H1 (cell line): ENCODE results near the gene TJP2. TPM values are rescaled to one million over a fixed set of nuclear protein-coding genes. Genes with fewer than 3 reads are reported as not detected.

ENCODE experiments used
- CTCF ChIA-PET: fragments of 300-600 bp; sonication (Branson Sonifier 250); formaldehyde crosslinking; loops from one replicate; lab custom pipeline; 2021; ENCODE audit not compliant: partially characterized antibody; lab: Charles Lee
- POLR2A ChIA-PET: fragments of 300-600 bp; sonication (Branson Sonifier 250); formaldehyde crosslinking; loops from one replicate; lab custom pipeline; 2021; ENCODE audit warnings: inconsistent platforms; ENCODE audit not compliant: partially characterized antibody; lab: Charles Lee
- DNase-seq, 2 experiments: peaks; one replicate each; pipeline versions ENCODE4 v3.0.0 to v3.0.0-alpha.2; 2010 to 2022; ENCODE audit warnings: low spot score in 2 of 2, low read depth in 1 of 2, mixed read lengths in 1 of 2
- FAIRE-seq: peaks from 2 replicates; lab custom pipeline; 2011; peaks lifted over from hg19 to GRCh38; lab: Jason Lieb, UNC
- H2AFZ ChIP-seq: 2 replicates; pipeline ENCODE4 v1.8.1; 2012; ENCODE audit warnings: low read length, inconsistent platforms
- H2AK5ac ChIP-seq: 2 replicates; pipeline ENCODE4 v1.6.1; 2013; ENCODE audit warnings: low read depth, low read length
- H2BK120ac ChIP-seq: replicated peaks from 2 replicates; pipeline ENCODE3; 2013; ENCODE audit warnings: low read depth, low read length, inconsistent platforms
- H2BK12ac ChIP-seq: 2 replicates; pipeline ENCODE4 v1.6.1; 2013; ENCODE audit warnings: low read depth, low read length
- H2BK15ac ChIP-seq: 2 replicates; pipeline ENCODE4 v1.6.1; 2013; ENCODE audit warnings: low read length
- H2BK20ac ChIP-seq: 2 replicates; pipeline ENCODE4 v1.6.1; 2013; ENCODE audit warnings: low read length
- H2BK5ac ChIP-seq: 2 replicates; pipeline ENCODE4 v1.6.1; 2013; ENCODE audit warnings: low read depth, low read length
- H3K14ac ChIP-seq: 2 replicates; pipeline ENCODE4 v1.6.1; 2013; ENCODE audit warnings: inconsistent platforms; ENCODE audit not compliant: insufficient read length
- H3K18ac ChIP-seq: 2 replicates; pipeline ENCODE4 v1.6.1; 2013; ENCODE audit warnings: low read length; ENCODE audit errors: extremely low read depth
- H3K23ac ChIP-seq: 2 replicates; pipeline ENCODE4 v1.6.1; 2013; ENCODE audit warnings: inconsistent platforms; ENCODE audit not compliant: insufficient read length
- H3K23me2 ChIP-seq: 2 replicates; pipeline ENCODE4 v1.6.1; 2013; ENCODE audit warnings: low read depth, low read length
- H3K27ac ChIP-seq: 2 replicates; pipeline ENCODE4 v1.6.1; 2011; ENCODE audit warnings: low read depth, low read length, inconsistent platforms
- H3K27me3 ChIP-seq, 4 experiments: replicated peaks in 1 of 4; 1 replicate in 1 of 4; 2 replicates in 3 of 4; pipeline versions ENCODE4 v1.6.1 to v1.8.1; 2011 to 2013; ENCODE audit warnings: low read length in 3 of 4, mild to moderate bottlenecking in 3 of 4, inconsistent platforms in 2 of 4, mixed read lengths in 2 of 4, moderate library complexity in 1 of 4; ENCODE audit not compliant: control insufficient read depth in 3 of 4, insufficient read depth in 3 of 4; ENCODE audit errors: extremely low read depth in 1 of 4
- H3K36me3 ChIP-seq, 4 experiments: 2 replicates each; pipeline versions ENCODE4 v1.6.1 to v1.8.1; 2011 to 2013; ENCODE audit warnings: mild to moderate bottlenecking in 4 of 4, low read length in 3 of 4, moderate library complexity in 2 of 4, control low read depth in 1 of 4, inconsistent platforms in 1 of 4; ENCODE audit not compliant: insufficient read depth in 4 of 4, control insufficient read depth in 2 of 4
- H3K4ac ChIP-seq: replicated peaks from 2 replicates; pipeline ENCODE3; 2013; ENCODE audit warnings: low read length, low read depth, mixed read lengths, inconsistent platforms; ENCODE audit not compliant: insufficient read length
- H3K4me1 ChIP-seq, 4 experiments: replicated peaks in 1 of 4; 1 replicate in 1 of 4; 2 replicates in 3 of 4; pipeline versions ENCODE4 v1.6.1 to v1.8.1; 2011 to 2013; ENCODE audit warnings: low read length in 3 of 4, inconsistent platforms in 2 of 4, mixed read lengths in 1 of 4; ENCODE audit not compliant: insufficient read depth in 4 of 4, control insufficient read depth in 3 of 4
- H3K4me2 ChIP-seq, 2 experiments: 2 replicates each; pipeline versions ENCODE4 v1.6.1 to v1.8.1; 2011 to 2013; ENCODE audit warnings: low read depth in 2 of 2, low read length in 2 of 2, control low read depth in 1 of 2, inconsistent platforms in 1 of 2, mild to moderate bottlenecking in 1 of 2; ENCODE audit not compliant: insufficient read depth in 1 of 2
- H3K4me3 ChIP-seq, 4 experiments: fragments of 200-600, 300-600 bp in 1 of 4; sonication (generic), shearing (Covaris generic), sonication (Bioruptor Twin) in 1 of 4; 2 replicates each; pipeline versions ENCODE4 v1.5.1 to v1.8.1; 2011 to 2016; ENCODE audit warnings: low read length in 4 of 4, low read depth in 3 of 4, control low read depth in 2 of 4, inconsistent platforms in 2 of 4, mild to moderate bottlenecking in 2 of 4, mixed read lengths in 1 of 4, moderate library complexity in 1 of 4; ENCODE audit not compliant: insufficient read depth in 2 of 4; ENCODE audit errors: extremely low read depth in 1 of 4
- H3K56ac ChIP-seq: replicated peaks from 2 replicates; pipeline ENCODE3; 2013; ENCODE audit warnings: low read depth, mild to moderate bottlenecking, mixed read lengths, low read length, inconsistent platforms; ENCODE audit not compliant: insufficient read length
- H3K79me1 ChIP-seq: 2 replicates; pipeline ENCODE4 v1.6.1; 2013; ENCODE audit warnings: low read depth, low read length, control low read depth
- H3K79me2 ChIP-seq, 2 experiments: 2 replicates each; pipeline versions ENCODE4 v1.6.1 to v1.8.1; 2012 to 2013; ENCODE audit warnings: low read length in 2 of 2, mild to moderate bottlenecking in 2 of 2, inconsistent platforms in 1 of 2; ENCODE audit not compliant: insufficient read depth in 2 of 2, control insufficient read depth in 1 of 2
- H3K9ac ChIP-seq, 4 experiments: replicated peaks in 1 of 4; 1 replicate in 1 of 4; 2 replicates in 3 of 4; pipeline versions ENCODE4 v1.6.1 to v1.8.1; 2011 to 2013; ENCODE audit warnings: low read depth in 3 of 4, low read length in 3 of 4, control low read depth in 2 of 4, mild to moderate bottlenecking in 2 of 4, moderate library complexity in 2 of 4, inconsistent platforms in 1 of 4; ENCODE audit errors: extremely low read depth in 1 of 4
- H3K9me3 ChIP-seq, 2 experiments: 2 replicates each; pipeline versions ENCODE4 v1.6.1 to v1.8.1; 2012 to 2013; ENCODE audit warnings: mild to moderate bottlenecking in 2 of 2, moderate library complexity in 2 of 2, control low read depth in 1 of 2, inconsistent platforms in 1 of 2, low read depth in 1 of 2, low read length in 1 of 2, mixed read lengths in 1 of 2; ENCODE audit not compliant: insufficient read depth in 2 of 2
- H4K20me1 ChIP-seq, 2 experiments: replicated peaks in 1 of 2; 2 replicates each; pipeline versions ENCODE3 to v1.8.1; 2011 to 2013; ENCODE audit warnings: inconsistent platforms in 2 of 2, low read length in 2 of 2, mild to moderate bottlenecking in 1 of 2; ENCODE audit not compliant: insufficient read depth in 2 of 2, control insufficient read depth in 1 of 2
- H4K5ac ChIP-seq: 2 replicates; pipeline ENCODE4 v1.6.1; 2013; ENCODE audit warnings: low read length, low read depth, mixed read lengths, inconsistent platforms; ENCODE audit not compliant: insufficient read length
- H4K8ac ChIP-seq: 2 replicates; pipeline ENCODE4 v1.8.0; 2013; ENCODE audit warnings: mild to moderate bottlenecking, moderate library complexity, low read length, inconsistent platforms; ENCODE audit not compliant: insufficient read depth; ENCODE audit errors: extremely low read depth
- H4K91ac ChIP-seq: replicated peaks from 2 replicates; pipeline ENCODE3; 2013; ENCODE audit warnings: low read length, mixed read lengths, inconsistent platforms; ENCODE audit not compliant: insufficient read length
- KDM1A ChIP-seq: fragments of 200-600, 300-600 bp; sonication (generic); IDR thresholded peaks from 2 replicates; pipeline ENCODE4 v1.7.1; 2016; ENCODE audit warnings: mild to moderate bottlenecking, low read length, borderline replicate concordance
- MAX ChIP-seq: IDR thresholded peaks from 2 replicates; pipeline ENCODE4 v1.6.1; 2012; ENCODE audit warnings: inconsistent platforms
- SAP30 ChIP-seq: fragments of 300-600 bp; sonication (generic); IDR thresholded peaks from 2 replicates; pipeline ENCODE4 v1.7.1; 2012; ENCODE audit warnings: low read length, moderate library complexity, mild to moderate bottlenecking, inconsistent platforms; ENCODE audit not compliant: insufficient read depth, insufficient replicate concordance
- TEAD4 ChIP-seq: IDR thresholded peaks from 2 replicates; pipeline ENCODE4 v1.6.1; 2012; ENCODE audit warnings: low read depth, low read length, inconsistent platforms, mixed read lengths
- ZNF274 ChIP-seq: IDR thresholded peaks from 2 replicates; pipeline ENCODE4 v1.7.0; 2012; ENCODE audit warnings: low read length, borderline replicate concordance; ENCODE audit errors: extremely low read depth
- WGBS, 2 experiments: shearing (Covaris generic) in 1 of 2; methylation state at CpG; one replicate each; pipeline versions ENCODE4 v1.1.6 to v1.1.7; 2013 to 2015; ENCODE audit warnings: low lambda C conversion rate in 2 of 2, mixed read lengths in 2 of 2, inconsistent platforms in 1 of 2, low coverage in 1 of 2, missing lambda C conversion rate in 1 of 2; ENCODE audit not compliant: insufficient replicate concordance in 2 of 2, insufficient coverage in 1 of 2, insufficient read length in 1 of 2; ENCODE audit errors: extremely low coverage in 1 of 2, missing lambda C conversion rate in 1 of 2; 5-methylcytosine and 5-hydroxymethylcytosine counted together
- polyA plus RNA-seq, 7 experiments: library from polyadenylated mRNA; depleted of rRNA in 3 of 7; stranded (reverse) in 5 of 7; unstranded in 2 of 7; fragments of >200 nt in 5 of 7; fragments of 200-250 nt in 2 of 7; gene quantifications; 1 replicate in 5 of 7; 2 replicates in 1 of 7; 4 replicates in 1 of 7; pipeline versions ENCODE4 v1.2.1 to v1.2.3, GENCODE V29; 2011 to 2013; ENCODE audit warnings: missing spikeins in 2 of 7, mixed read lengths in 2 of 7
- total RNA-seq: library from RNA; stranded (reverse); fragmentation: NEBNext Ultra II Directional; extraction: Animal tissue kit (Norgen Biotek cat#: 25700); gene quantifications from 2 replicates; pipeline ENCODE4 v1.2.1, GENCODE V29; 2021

Gene TJP2
- total and polyA plus RNA-seq, 2 of the 8 experiments (the other 6 are each of a cell fraction or from before 2014, with no cell fraction given): 54.9 to 137 TPM

GRCh38 chr9:69276775-69277174, 102.7 kb downstream of the TJP2 start:
- Histone ChIP-seq H3K36me3 (no peaks in the 10 kb centered on the region), H3K18ac (no peak overlapping the region), H3K23me2 (no peaks in the 10 kb centered on the region), H4K20me1 (no peaks in the 10 kb centered on the region), H3K27ac (no peak overlapping the region), H3K56ac (no peak overlapping the region), H3K79me1 (no peaks in the 10 kb centered on the region), H3K9ac (no peak overlapping the region), H4K5ac (no peak overlapping the region), H3K27me3 (no peaks in the 10 kb centered on the region), H3K23ac (no peak overlapping the region), H2BK20ac (no peak overlapping the region), H2BK15ac (no peak overlapping the region), H4K8ac (no peak overlapping the region), H3K14ac (no peak overlapping the region), H2AK5ac (no peak overlapping the region), H2BK12ac (no peak overlapping the region), H3K9me3 (peaks cover 0 to 4% of the 10 kb centered on the region in 2 experiments; a peak in 1 of 4 replicates), H3K4me1 (no peaks in the 10 kb centered on the region), H4K91ac (no peak overlapping the region), H3K4me2 (no peak overlapping the region), H3K4me3 (no peak overlapping the region), H3K4ac (no peak overlapping the region), H2BK120ac (no peak overlapping the region), H2AFZ (no peak overlapping the region), H2BK5ac (0 out of 2 replicates have a peak overlapping the region, but pooled peaks have one; percentile 40), H3K79me2 (no peaks in the 10 kb centered on the region)
- CTCF ChIA-PET: interaction anchor here (0.9 kb wide), 1 partner anchor 9 kb away, joined by 3 read pairs; no protein-coding TSS in a partner anchor
- TF ChIP-seq TEAD4 (peak; percentile 72; the same call in 1 of the 2 replicates), ZNF274 (no peak), KDM1A (no peak), SAP30 (no peak), MAX (no peak)
- 90% methylated on average over 5 of the region's 5 CpGs; no CpG with 5 or more reads in 1 of the 2 experiments for WGBS, 2 experiments
- DNase-seq: no peak
- no peak for FAIRE-seq
- POLR2A ChIA-PET: no interaction called here
